ENCODE data around the gene SMCR8. TPM values are rescaled to one million over a fixed set of nuclear protein-coding genes. Genes with fewer than 3 reads are reported as not detected.

SMCR8 gene
- total and polyA plus RNA-seq, 2 donors (not counting 3 experiments of a cell fraction or from before 2014, with no cell fraction given): 9.5 to 17.6 TPM

DNA sequence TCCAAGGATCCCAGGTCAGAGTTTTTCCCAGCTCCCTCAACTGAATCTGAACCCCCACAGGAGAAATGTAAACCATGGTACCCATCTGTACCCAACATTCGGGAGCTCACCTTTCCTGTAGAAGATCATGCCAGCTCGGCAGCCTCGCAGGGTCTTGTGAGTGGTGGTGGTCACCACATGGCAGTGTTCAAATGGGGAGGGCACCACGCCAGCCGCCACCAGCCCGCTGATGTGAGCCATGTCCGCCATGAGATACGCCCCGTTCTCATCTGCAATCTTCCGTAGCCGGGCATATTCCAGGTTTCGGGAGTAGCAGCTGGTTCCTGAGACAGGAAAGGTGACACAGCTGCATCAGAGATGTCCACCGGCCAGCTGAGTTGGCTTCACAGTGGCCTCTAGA lies 24.8 kb downstream of the SMCR8 start:
- dilution Hi-C loops (cut with MboI; ENCODE audit: extremely low pct_ligation_motif_present, low sequenced_read_pairs): no loop called here
- TF ChIP-seq GATA2 (IDR thresholded peaks at IDR 0.05; ENCODE audit: insufficient read depth, insufficient read length, low read depth, low read length) (no peak), FOS (IDR thresholded peaks at IDR 0.05; ENCODE audit: borderline replicate concordance, insufficient read depth, low read length) (no peak), POLR2A (IDR thresholded peaks at IDR 0.05; ENCODE audit: low read depth, low read length) (no peak), MYC (IDR thresholded peaks at IDR 0.05; ENCODE audit: low read depth, low read length) (no peak)
- TF ChIP-seq, protein P1, sequence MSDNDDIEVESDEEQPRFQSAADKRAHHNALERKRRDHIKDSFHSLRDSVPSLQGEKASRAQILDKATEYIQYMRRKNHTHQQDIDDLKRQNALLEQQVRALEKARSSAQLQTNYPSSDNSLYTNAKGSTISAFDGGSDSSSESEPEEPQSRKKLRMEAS (IDR thresholded peaks at IDR 0.05; ENCODE audit: insufficient read depth, insufficient read length): no peak
- Histone ChIP-seq H3K4me2 (ENCODE audit: insufficient read depth, low read length) (no peak overlapping the region), H3K27ac (ENCODE audit: insufficient read depth, low read depth, low read length) (no peak overlapping the region), H3K79me2 (ENCODE audit: control insufficient read depth, insufficient read depth, low read length) (no peaks in the 10 kb centered on the region), H4K20me1 (replicated peaks; ENCODE audit: control insufficient read depth, extremely low read depth, insufficient read depth, low read length) (no peaks in the 10 kb centered on the region), H3K4me1 (ENCODE audit: control insufficient read depth, extremely low read depth, insufficient read depth, low read length) (peaks cover 8% of the 10 kb centered on the region), H2AFZ (ENCODE audit: low read depth, low read length) (no peak overlapping the region), H3K9ac (replicated peaks; ENCODE audit: extremely low read depth, insufficient read depth, low read length) (no peak overlapping the region), H3K27me3 (ENCODE audit: control insufficient read depth in 2 of 2, insufficient read depth in 2 of 2, low read length in 2 of 2) (no peaks in the 10 kb centered on the region), H3K36me3 (ENCODE audit: control insufficient read depth in 2 of 2, extremely low read depth in 1 of 2, insufficient read depth in 2 of 2, low read length in 2 of 2) (peaks cover 0 to 4% of the 10 kb centered on the region in 2 experiments), H3K9me1 (replicated peaks; ENCODE audit: control insufficient read depth, extremely low read depth, insufficient read depth, low read length) (no peaks in the 10 kb centered on the region), H3K9me3 (replicated peaks; ENCODE audit: control insufficient read depth, insufficient read depth, low read length) (no peaks in the 10 kb centered on the region), H3K4me3 (replicated peaks in 1 of 3; ENCODE audit: insufficient read depth in 1 of 3, low read depth in 1 of 3, low read length in 3 of 3) (no peak overlapping the region)
- FAIRE-seq (no peak), DNase-seq (ENCODE audit: low read depth, low spot score) (no peak)
- CTCF ChIA-PET: no interaction called here
- BruUV-seq (replicated peaks): no TSS peak
- POLR2A ChIA-PET: no interaction called here
- intact Hi-C loops (cut with micrococcal nuclease): no loop called here

DNA sequence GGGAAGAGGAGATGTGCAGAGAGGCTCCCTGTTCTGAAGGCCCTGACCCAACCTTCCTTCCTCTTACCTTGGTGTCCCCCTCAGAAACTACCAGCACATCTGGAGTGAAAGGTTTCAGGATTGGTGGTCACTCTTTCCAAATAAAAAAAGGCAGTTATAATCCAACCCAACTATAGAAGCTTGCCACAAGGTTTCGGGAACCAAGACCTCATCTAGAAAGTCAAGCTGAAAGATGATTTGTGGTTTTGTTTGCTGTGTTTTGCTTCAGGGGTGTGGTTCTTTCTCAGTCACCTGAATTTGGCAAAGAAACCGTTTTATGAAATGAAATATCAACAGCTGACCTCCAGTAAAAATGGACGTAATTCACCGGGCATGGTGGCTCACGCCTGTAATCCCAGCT lies 28.9 kb downstream of the SMCR8 start:
- POLR2A ChIA-PET: no interaction called here
- intact Hi-C loops (cut with micrococcal nuclease): no loop called here
- no peak overlapping the region for H2AFZ ChIP-seq (ENCODE audit: low read depth, low read length)
- H3K4me2 ChIP-seq (ENCODE audit: insufficient read depth, low read length): no peak overlapping the region
- no peaks in the 10 kb centered on the region for H3K9me3 ChIP-seq (replicated peaks; ENCODE audit: control insufficient read depth, insufficient read depth, low read length)
- H3K79me2 ChIP-seq (ENCODE audit: control insufficient read depth, insufficient read depth, low read length): no peaks in the 10 kb centered on the region
- H3K27ac ChIP-seq (ENCODE audit: insufficient read depth, low read depth, low read length): no peak overlapping the region
- CTCF ChIA-PET: interaction anchor here (1.1 kb wide), 1 partner anchor 9 kb away, joined by 4 read pairs; no protein-coding TSS in a partner anchor
- H3K36me3 ChIP-seq (ENCODE audit: control insufficient read depth in 2 of 2, extremely low read depth in 1 of 2, insufficient read depth in 2 of 2, low read length in 2 of 2): peaks cover 0 to 6% of the 10 kb centered on the region in 2 experiments
- H3K27me3 ChIP-seq (ENCODE audit: control insufficient read depth in 2 of 2, insufficient read depth in 2 of 2, low read length in 2 of 2): no peaks in the 10 kb centered on the region
- dilution Hi-C loops (cut with MboI; ENCODE audit: extremely low pct_ligation_motif_present, low sequenced_read_pairs): no loop called here
- H3K4me3 ChIP-seq (replicated peaks in 1 of 3; ENCODE audit: insufficient read depth in 1 of 3, low read depth in 1 of 3, low read length in 3 of 3): no peak overlapping the region
- BruUV-seq (replicated peaks): no TSS peak
- peaks cover 8% of the 10 kb centered on the region for H3K4me1 ChIP-seq (ENCODE audit: control insufficient read depth, extremely low read depth, insufficient read depth, low read length)
- FAIRE-seq (no peak), DNase-seq (ENCODE audit: low read depth, low spot score) (no peak)
- TF ChIP-seq EZH2 (IDR thresholded peaks at IDR 0.05; ENCODE audit: borderline replicate concordance, low read depth, low read length, severe bottlenecking) (no peak), POLR2AphosphoS5 (IDR thresholded peaks at IDR 0.05; ENCODE audit: insufficient read depth, low read depth, low read length) (no peak), GATA2 (IDR thresholded peaks at IDR 0.05; ENCODE audit: insufficient read depth, insufficient read length, low read depth, low read length) (no peak), POLR2A (IDR thresholded peaks at IDR 0.05; ENCODE audit: low read depth, low read length) (no peak), MYC (IDR thresholded peaks at IDR 0.05; ENCODE audit: low read depth, low read length) (no peak), JUN (IDR thresholded peaks at IDR 0.05; ENCODE audit: borderline replicate concordance, insufficient read depth, insufficient read length, low read depth) (no peak), FOS (IDR thresholded peaks at IDR 0.05; ENCODE audit: borderline replicate concordance, insufficient read depth, low read length) (no peak)
- TF ChIP-seq, protein P1 (IDR thresholded peaks at IDR 0.05; ENCODE audit: insufficient read depth, insufficient read length): no peak
- TF ChIP-seq, protein P2, sequence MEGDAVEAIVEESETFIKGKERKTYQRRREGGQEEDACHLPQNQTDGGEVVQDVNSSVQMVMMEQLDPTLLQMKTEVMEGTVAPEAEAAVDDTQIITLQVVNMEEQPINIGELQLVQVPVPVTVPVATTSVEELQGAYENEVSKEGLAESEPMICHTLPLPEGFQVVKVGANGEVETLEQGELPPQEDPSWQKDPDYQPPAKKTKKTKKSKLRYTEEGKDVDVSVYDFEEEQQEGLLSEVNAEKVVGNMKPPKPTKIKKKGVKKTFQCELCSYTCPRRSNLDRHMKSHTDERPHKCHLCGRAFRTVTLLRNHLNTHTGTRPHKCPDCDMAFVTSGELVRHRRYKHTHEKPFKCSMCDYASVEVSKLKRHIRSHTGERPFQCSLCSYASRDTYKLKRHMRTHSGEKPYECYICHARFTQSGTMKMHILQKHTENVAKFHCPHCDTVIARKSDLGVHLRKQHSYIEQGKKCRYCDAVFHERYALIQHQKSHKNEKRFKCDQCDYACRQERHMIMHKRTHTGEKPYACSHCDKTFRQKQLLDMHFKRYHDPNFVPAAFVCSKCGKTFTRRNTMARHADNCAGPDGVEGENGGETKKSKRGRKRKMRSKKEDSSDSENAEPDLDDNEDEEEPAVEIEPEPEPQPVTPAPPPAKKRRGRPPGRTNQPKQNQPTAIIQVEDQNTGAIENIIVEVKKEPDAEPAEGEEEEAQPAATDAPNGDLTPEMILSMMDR (IDR thresholded peaks at IDR 0.05; ENCODE audit: extremely low read depth in 1 of 2, insufficient read depth in 1 of 2, low read depth in 1 of 2, low read length in 2 of 2): no peak
- no peaks in the 10 kb centered on the region for H3K9me1 ChIP-seq (replicated peaks; ENCODE audit: control insufficient read depth, extremely low read depth, insufficient read depth, low read length)
- no peak overlapping the region for H3K9ac ChIP-seq (replicated peaks; ENCODE audit: extremely low read depth, insufficient read depth, low read length)
- H4K20me1 ChIP-seq (replicated peaks; ENCODE audit: control insufficient read depth, extremely low read depth, insufficient read depth, low read length): no peaks in the 10 kb centered on the region
